Erythroblast (primary cell): ENCODE results near the gene CHD2.

Source experiments
- GATA1 ChIP-seq: IDR thresholded peaks from 2 replicates; pipeline ENCODE4 v1.6.1; 2011; ENCODE audit warnings: low read depth, mild to moderate bottlenecking, control low read depth, low read length, moderate library complexity
- POLR2A ChIP-seq: IDR thresholded peaks from 2 replicates; pipeline ENCODE4 v1.6.1; 2011; ENCODE audit warnings: mild to moderate bottlenecking, low read length

GRCh38 chr15:92906020-92906419, 5.9 kb downstream of the CHD2 start:
- TF ChIP-seq POLR2A (no peak), GATA1 (no peak)
